Renal cortical epithelial cell (primary cell): ENCODE measurements around the gene FAM149A. TPM values are rescaled to one million over a fixed set of nuclear protein-coding genes. Genes with fewer than 3 reads are reported as not detected.
A peak's percentile ranks its signal among the peaks of the same experiment; 100 is the strongest.

Source experiments
- DNase-seq: peaks from one replicate; pipeline ENCODE4 v3.0.0-alpha.2; 2011; ENCODE audit warnings: low read depth
- total RNA-seq: library from RNA; depleted of rRNA; stranded (reverse); fragments of >200 nt; gene quantifications from 2 replicates; pipeline ENCODE4 v1.2.3, GENCODE V29; 2014

FAM149A gene
- total RNA-seq, 1 donor from 2014 or later: 31.9 TPM

DNA sequence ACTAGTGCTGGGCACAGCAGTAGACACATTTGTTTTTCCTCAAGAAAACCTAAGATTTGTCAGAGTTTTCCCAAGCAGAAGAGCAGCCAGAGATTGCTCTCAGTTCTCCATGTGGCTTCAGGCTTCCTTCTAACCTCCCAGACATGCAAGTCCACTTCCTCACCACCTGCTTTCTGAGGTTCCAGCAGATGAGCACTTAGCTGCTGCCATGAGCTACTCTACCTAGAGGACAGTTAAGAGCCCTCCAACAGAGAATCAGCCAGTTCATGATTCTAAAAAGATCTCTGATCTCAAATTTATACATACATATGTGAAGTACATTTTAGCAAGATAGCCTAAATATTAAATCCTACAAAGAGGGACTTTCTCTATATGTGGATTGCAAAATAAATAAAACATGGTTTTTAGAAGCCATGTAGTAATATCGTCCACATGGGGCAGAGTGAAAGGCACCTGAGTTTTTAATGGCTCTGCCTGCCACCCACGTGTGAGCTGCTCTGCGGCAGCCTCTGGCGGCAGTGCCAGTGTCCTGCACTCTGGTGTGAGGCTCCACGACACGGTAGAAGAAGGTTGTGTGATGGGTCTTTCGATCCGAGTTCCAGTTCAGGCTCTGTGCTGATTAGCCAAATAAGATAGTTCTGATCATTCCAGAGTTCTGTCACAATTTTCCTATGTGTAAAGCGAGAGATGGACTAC, 97.2 kb downstream of the FAM149A start:
- peak; percentile 26 for DNase-seq

DNA sequence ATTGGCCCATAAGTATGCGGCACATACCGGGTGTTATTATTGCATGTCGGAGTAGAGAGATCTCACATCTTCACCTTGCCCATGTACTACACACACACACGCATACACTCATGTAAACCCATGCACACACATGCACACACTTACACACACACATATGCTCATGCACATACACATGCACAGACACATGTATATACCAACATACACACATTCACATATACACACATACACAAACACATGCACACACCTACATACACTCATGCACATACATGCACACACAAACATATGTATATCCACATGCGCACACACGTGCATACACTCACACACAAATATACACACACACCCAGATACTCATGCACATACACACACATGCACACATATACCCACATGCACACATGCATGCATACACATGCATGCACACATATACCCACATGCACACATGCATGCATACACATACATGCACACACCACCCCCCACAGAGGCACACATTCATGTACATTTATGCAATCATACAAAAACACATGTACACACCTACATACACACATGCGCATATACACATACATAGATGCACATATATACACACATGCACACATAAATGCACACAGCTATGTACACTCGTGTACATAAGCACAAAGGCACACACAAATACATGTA, 98.1 kb downstream of the FAM149A start:
- DNase-seq: no peak

DNA sequence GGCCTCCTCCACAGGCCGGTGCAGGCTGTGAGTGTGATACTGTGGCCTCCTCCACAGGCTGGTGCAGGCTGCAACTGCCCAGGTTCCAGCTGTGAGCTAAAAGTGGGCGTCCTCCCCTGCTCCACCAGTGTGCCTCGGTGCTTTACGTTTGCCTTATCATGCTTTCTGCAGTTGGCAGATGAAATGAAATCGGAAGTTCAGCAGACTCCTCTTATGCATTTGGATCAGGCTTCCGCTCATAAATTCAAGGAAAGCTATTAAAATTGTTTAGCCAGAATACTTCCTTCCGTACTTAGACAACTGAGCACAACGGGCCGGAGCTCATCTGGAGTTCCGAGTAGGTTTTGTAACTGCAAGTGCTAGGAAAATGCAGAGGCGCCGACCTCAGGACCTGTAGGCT, 98.9 kb downstream of the FAM149A start:
- no peak for DNase-seq

DNA sequence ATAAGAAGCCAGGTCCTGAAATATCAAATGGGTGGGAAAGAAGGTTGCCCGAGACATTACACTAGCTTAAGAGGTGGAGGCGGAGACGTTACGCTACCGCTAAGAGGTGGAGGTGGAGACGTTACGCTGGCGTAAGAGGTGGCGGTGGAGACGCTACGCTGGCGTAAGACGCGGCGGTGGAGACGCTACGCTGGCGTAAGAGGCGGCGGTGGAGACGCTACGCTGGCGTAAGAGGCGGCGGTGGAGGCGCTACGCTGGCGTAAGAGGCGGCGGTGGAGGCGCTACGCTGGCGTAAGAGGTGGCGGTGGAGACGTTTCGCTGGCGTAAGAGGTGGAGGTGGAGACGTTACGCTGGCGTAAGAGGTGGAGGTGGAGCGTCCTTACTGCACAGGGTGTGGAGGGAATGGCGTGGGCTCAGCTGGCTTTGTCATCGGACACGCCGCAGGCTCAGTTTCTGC, 99.6 kb downstream of the FAM149A start:
- no peak for DNase-seq

DNA sequence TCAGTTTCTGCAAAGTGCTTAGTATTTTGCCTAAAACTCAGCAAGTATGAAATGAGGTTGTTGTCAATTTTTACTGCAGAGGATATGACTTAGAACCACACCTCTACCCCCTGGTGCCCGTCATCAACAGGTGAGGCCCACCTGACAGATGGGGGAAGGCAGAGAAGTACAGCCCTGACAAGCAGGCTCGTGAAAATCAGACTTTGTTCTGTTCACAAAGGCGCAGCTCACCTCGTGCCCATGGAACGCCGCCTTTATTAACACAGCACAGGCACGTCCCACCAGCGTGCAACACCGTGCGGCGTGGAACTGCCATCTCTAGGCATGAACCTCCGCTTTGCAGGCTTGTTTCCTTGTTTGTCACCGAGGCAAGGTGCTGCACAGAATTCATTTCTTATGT, 100.2 kb downstream of the FAM149A start:
- no peak for DNase-seq

DNA sequence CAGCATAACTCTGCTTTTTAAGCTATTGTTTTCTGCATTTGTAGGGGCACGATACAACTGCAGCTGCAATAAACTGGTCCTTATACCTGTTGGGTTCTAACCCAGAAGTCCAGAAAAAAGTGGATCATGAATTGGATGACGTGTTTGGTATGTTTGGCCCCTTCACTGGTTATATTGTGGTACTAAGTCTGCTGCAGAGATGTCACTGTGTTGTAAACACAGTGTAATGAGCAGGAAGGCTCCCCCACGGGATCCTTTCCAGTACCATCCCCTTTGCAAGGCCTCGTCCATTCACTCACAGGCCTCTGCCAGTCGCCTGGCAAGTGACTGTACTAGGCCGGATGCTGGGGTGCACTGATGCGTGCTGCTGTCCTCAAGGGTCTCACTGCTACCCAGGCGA, 100.7 kb downstream of the FAM149A start:
- DNase-seq: no peak

DNA sequence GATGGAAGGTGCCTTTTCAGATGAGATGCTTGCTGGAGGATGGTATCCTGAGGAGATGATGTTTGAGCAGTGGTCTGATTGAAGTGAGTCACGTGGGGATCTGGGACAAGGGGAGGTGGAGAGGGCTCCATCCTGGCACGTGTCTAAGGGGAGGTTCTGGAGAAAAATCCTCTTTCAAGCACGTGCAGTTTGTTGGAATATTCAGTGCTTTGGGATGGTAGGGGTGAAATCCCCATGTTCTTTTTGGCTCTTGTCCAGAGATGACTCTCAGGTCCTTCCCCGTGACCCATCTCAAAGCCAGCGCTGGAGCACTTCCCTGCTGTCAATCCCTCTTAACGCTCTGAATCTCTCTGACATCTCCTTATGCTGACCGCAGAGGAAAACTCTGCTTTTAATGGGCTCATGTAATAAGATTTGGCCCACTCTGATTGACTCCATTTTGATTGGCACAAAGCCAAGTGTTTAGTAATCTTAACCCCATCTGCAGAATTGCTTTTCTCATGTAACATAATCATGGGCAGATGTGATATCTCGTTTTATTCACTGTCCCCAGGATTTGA, 112.0 kb downstream of the FAM149A start:
- no peak for DNase-seq

DNA sequence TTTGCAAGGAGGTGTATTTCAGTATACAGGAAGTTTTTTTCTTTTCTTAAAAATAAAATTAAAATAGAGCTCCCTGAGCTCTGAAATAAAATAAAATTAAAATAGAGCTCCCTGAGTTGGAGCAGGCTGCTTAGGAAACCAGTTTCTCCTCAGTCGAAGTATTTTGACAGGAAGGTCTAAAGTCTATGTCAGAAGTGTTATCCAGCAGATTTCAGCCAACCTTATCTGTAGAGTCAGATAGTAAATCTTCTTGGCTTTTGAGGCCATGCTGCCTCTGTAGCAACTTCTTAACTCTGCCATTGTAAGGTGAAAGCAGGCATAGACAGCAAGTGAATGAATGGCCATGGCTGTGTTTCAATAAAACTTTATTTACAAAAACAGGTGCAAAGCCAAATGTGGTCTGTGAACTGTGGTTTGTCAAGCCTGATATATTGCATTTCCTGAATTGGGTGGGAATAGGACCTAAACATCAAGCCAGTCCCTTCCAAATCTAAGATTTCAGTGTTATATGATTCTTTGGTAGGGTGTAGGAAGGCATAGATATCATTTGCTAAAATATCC, 113.3 kb downstream of the FAM149A start:
- DNase-seq: no peak

DNA sequence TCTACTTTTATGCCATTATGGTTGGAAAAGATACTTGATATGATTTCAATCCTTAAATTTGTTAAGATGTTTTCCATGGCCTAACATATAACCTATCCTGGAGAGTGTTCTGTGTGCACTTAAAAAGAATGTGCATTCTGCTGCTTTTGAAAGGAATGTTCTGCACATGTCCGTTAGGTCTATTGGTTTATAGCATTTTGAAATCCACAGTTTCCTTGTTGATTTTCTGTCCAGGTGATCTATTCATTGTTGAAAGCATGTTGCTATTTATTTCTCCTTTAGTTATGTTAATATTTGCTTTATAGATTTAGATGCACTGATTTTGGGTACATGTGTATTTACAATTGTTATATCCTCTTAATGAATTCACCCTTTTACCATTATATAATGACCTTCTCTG, 117.1 kb downstream of the FAM149A start:
- no peak for DNase-seq

Other genes starting within 250 kb of the FAM149A start
- 8.9 and 17.5 TPM in 2 replicates for gene TLR3, start 35.5 kb upstream of the FAM149A start, total RNA-seq
- 21.4 and 78.5 TPM in 2 replicates for gene CYP4V2, start 86.9 kb downstream of the FAM149A start, total RNA-seq
- gene KLKB1, start 122.8 kb downstream of the FAM149A start, total RNA-seq: 0.35 and 0.65 TPM in 2 replicates
- gene F11, start 161.5 kb downstream of the FAM149A start, total RNA-seq: 0.45 TPM in 1 of 2 replicates, not detected in the other